GM10266 (cell line): Measurements from ENCODE around the gene MYBPH.

Experiments used
- DNase-seq: peaks from one replicate; pipeline ENCODE4 v3.0.0; 2012; ENCODE audit errors: extremely low spot score
- TF ChIP-seq, protein P1 (sequence below): IDR thresholded peaks from 2 replicates; pipeline ENCODE4 v1.5.1; 2012; ENCODE audit warnings: mild to moderate bottlenecking, low read depth; ENCODE audit not compliant: control insufficient read depth, insufficient read depth; ENCODE audit errors: missing control alignments

The MYBPH gene

DNA sequence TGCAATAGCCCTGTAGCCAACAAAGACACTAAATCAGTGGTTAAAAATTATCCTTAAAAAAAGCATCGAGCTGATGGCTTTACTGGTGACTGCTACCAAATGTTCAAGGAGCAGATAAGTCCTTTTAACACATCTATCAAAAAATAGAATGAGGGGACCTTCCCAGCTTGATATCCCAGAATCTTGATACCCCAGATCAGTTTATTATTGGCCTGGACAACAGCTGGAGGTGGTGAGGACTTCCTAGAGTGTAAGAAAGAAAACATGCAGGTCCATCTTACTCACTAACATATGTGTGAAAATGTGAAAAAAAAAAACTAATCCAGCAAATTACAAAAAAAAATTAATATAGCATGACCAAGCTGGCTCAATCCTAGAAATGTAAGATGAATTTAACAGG lies 32.6 kb upstream of the MYBPH start:
- DNase-seq = no peak
- TF ChIP-seq, protein P1, sequence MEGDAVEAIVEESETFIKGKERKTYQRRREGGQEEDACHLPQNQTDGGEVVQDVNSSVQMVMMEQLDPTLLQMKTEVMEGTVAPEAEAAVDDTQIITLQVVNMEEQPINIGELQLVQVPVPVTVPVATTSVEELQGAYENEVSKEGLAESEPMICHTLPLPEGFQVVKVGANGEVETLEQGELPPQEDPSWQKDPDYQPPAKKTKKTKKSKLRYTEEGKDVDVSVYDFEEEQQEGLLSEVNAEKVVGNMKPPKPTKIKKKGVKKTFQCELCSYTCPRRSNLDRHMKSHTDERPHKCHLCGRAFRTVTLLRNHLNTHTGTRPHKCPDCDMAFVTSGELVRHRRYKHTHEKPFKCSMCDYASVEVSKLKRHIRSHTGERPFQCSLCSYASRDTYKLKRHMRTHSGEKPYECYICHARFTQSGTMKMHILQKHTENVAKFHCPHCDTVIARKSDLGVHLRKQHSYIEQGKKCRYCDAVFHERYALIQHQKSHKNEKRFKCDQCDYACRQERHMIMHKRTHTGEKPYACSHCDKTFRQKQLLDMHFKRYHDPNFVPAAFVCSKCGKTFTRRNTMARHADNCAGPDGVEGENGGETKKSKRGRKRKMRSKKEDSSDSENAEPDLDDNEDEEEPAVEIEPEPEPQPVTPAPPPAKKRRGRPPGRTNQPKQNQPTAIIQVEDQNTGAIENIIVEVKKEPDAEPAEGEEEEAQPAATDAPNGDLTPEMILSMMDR = no peak

DNA sequence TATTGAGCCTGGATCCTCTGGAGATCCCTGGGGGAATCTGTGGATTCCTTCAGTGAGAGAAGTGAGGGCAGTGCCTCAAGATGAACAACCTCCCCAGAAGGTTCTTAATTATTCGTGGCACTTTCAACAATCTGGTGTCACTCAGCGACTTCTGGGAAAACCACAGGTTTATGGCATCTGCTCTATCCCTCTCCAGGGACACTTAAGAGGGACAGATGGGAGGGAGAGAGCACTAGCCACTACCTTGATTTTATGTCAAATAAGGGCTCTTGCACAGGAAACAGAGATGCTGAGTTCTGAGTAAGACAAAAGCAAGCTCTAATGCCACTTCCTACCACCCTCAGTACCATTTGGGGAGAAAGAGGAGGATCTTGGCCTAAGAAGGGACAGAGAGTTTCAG lies 32.1 kb upstream of the MYBPH start:
- TF ChIP-seq, protein P1 = no peak
- no peak for DNase-seq

DNA sequence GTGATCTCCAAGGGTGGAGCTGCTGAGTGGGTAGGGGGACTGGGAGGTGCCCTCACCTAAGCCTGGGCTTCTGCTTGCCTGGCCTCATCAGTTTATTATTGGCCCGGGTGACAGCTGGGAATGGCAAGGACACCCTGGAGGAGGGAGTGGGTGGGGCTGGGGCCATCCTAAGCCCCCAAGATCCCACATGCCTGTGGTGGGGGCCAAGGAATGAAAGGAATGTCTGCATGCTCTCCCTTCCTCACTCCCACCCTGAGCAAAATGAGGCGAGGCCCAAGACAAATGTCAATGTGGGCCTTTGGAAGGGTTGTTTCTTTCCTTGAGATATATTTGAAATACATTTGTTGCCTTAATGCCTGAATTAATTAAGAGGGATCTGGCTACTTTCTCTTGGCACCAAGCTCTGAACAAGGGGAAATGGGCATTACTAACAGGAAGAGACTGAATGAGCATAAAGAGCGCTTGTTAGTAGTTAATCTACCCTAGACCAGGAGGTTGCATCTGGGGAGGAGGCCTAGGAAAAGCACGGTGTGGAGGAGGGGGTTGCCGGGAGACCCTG lies 30.6 kb upstream of the MYBPH start:
- TF ChIP-seq, protein P1 = no peak
- no peak for DNase-seq

DNA sequence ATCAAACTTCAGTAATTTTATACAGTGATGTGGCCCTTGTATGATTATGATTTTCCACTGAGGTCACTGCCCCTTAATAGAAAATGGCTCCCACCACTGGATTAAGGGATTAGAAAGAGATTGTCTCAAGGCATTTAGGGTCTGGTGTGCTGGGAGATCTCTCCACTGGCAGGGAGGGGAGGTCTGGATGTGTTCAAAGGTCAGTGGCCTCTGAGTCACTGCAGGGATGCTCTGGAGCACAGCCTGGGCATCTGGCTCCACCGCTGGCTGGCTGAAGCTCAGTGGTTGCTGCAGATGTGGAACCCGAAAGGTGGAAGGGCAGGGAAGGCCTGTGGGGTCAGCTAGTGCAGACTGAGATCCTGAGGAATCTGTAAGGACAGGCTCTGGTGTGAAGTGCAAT lies 29.1 kb upstream of the MYBPH start:
- no peak for DNase-seq
- TF ChIP-seq, protein P1 = no peak

DNA sequence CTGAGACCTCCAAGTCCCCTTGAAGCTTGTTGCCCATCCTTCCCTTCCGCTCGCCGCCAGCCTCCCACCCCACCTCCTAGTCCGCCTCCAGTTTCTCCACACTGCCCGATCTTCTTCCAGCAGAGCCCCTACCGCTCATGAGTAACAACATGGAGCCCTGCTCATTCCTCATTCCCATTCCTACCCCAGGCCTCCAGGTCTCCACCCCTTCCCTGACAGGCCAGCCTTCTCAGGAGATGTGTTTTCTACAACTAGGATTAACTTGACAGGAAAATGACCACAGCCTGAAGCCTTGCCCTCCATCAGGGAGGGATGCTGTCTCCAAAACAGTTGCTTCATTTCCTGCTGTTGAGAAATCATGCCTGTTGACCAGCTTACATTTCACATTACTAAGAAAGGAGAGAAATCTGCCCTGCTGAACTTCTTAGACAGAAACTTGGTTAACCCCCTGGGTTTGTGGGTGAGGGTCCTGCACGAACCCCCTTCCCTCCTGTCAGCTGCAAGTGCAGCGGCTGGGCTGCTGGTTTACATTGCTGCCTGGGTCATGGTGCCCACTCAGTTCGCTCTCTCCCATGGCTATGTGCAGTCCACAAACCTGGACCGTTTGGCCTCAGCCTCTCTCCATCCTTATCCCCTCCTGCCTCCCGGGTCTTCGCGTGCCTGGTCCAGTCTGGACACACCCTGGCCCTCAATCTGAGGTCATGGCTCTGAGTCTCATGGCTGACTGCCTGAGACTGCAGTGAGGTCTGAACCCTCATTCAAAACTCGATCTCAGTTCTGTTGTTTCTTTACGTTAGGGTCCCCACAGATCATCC lies 27.0 kb upstream of the MYBPH start:
- TF ChIP-seq, protein P1 = no peak
- no peak for DNase-seq

DNA sequence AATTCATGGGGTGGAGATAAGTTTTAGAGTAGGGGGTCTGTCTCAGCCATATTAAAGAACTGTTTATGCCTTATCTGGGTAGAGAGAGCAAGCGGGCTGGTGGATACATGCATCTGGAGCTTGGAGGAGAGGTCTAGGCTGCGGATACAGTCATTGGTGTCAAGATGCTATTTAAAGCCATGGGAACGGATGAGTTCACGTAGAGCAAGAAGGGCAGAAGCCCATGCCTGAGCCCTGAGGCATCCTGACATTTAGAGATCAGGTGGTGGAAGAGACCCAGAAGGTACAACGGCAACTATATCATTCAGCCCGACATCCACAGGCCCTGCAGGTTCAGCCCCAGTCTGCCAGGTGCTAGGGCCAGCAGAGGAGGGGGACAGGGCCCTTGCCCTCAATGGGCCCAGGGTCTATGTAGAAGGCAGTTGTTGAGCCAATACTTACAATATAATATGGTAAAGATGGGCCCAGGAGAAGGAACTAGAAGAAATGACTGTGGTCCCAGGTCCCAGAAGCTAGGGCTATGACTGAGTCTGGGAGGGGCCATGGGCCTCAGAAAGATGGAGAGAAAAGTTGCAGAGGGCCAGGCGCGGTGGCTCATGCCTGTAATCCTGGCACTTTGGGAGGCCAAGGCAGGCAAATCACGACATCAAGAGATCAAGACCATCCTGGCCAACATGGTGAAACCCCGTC lies 26.0 kb upstream of the MYBPH start:
- no peak for DNase-seq
- TF ChIP-seq, protein P1 = no peak

DNA sequence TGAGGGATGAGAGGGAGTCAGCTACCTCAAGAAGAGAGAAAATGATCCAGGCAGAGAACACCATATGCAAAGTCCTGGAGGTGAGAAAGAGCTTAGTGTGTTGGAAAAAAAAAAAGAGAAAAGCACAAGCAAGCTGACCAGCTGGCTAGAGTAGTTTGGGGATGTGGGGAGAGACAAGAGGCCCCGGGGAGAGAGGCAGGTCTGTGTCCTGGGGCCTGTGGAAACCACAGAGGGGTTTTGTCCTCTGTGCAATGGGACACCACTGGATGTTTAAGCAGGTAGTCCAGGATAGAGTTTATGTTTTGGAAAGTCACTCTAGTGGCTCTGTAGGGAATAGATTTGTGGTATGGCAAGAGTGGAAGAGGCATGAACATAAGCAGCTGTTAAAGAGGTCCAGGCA lies 25.3 kb upstream of the MYBPH start:
- DNase-seq = no peak
- TF ChIP-seq, protein P1 = no peak
